Measurements from ENCODE around the gene SFTPA1. TPM values are rescaled to one million over a fixed set of nuclear protein-coding genes. Genes with fewer than 3 reads are reported as not detected.

SFTPA1 gene
- total RNA-seq, 1 experiment from 2014 or later: not detected

GRCh38 chr10:79562135-79562756, 48.5 kb upstream of the SFTPA1 start:
- no peak overlapping the region for H4K8ac ChIP-seq (replicated peaks; ENCODE audit: insufficient read length, low read depth, low read length)
- H3K9me3 ChIP-seq (ENCODE audit: control insufficient read depth, low read depth, low read length): no peaks in the 10 kb centered on the region
- no peak overlapping the region for H3K27ac Mint-ChIP-seq
- peak; percentile 96 for TF ChIP-seq CTCF (conservative IDR thresholded peaks at IDR 0.05)
- H2AK5ac ChIP-seq (ENCODE audit: insufficient read length, low read length): no peak overlapping the region
- no peak overlapping the region for H2BK5ac ChIP-seq (ENCODE audit: insufficient read length, low read length)
- H3K36me3 Mint-ChIP-seq (ENCODE audit: insufficient read depth in 1 of 3, low read depth in 3 of 3): no peaks in the 10 kb centered on the region
- no peaks in the 10 kb centered on the region for H3K79me1 ChIP-seq (ENCODE audit: insufficient read depth, low read depth, low read length, poor library complexity, severe bottlenecking)
- H3K27me3 ChIP-seq (ENCODE audit: insufficient read depth, low read length): no peaks in the 10 kb centered on the region
- H3K4ac ChIP-seq (ENCODE audit: low read depth, low read length): no peak overlapping the region
- no peaks in the 10 kb centered on the region for H4K20me1 ChIP-seq (ENCODE audit: control insufficient read depth, insufficient read depth, insufficient read length)
- H3T11ph ChIP-seq (ENCODE audit: low read length): no peak overlapping the region
- H3K79me2 ChIP-seq (ENCODE audit: insufficient read depth, low read length): no peaks in the 10 kb centered on the region
- H2BK120ac ChIP-seq (ENCODE audit: low read depth, low read length, poor library complexity, severe bottlenecking): no peak overlapping the region
- peak overlapping the region; percentile 5 for H3K4me2 ChIP-seq (ENCODE audit: insufficient read depth, insufficient read length, low read length)
- peaks cover 31% of the 10 kb centered on the region for H3K27me3 Mint-ChIP-seq (ENCODE audit: low read depth)
- H3K27ac ChIP-seq (ENCODE audit: insufficient read length, low read depth, low read length): no peak overlapping the region
- H3K18ac ChIP-seq (ENCODE audit: insufficient read length, low read depth, low read length): no peak overlapping the region
- no peak overlapping the region for H4K91ac ChIP-seq (ENCODE audit: insufficient read length, low read depth, low read length)
- DNase-seq: peak; percentile 78
- H2BK12ac ChIP-seq (ENCODE audit: insufficient read length, low read depth, low read length): no peak overlapping the region
- H3K14ac ChIP-seq (ENCODE audit: insufficient read depth, low read length): no peak overlapping the region
- no peak overlapping the region for H2BK15ac ChIP-seq (ENCODE audit: low read depth, low read length)
- H3K9me3 Mint-ChIP-seq: no peaks in the 10 kb centered on the region; a peak in 2 of 5 replicates
- H3K23ac ChIP-seq (ENCODE audit: insufficient read length, low read depth, low read length): no peak overlapping the region
- no peak overlapping the region for H3K56ac ChIP-seq (ENCODE audit: insufficient read length, low read depth, low read length)
- peak overlapping the region; percentile 49 to 55 for H3K4me3 Mint-ChIP-seq
- no peaks in the 10 kb centered on the region for H3K4me1 ChIP-seq (ENCODE audit: insufficient read depth, low read length)
- H4K5ac ChIP-seq (ENCODE audit: insufficient read length, low read depth, low read length): no peak overlapping the region
- no CpG with 5 or more reads among the region's 17 CpGs for WGBS (ENCODE audit: extremely low coverage, insufficient read length, low lambda C conversion rate)
- no peak overlapping the region for H3K9ac ChIP-seq (ENCODE audit: extremely low read depth, insufficient read length, low read length)
- H2AFZ ChIP-seq (ENCODE audit: low read length): no peak overlapping the region
- H3K23me2 ChIP-seq (ENCODE audit: insufficient read length, low read depth, low read length, poor library complexity, severe bottlenecking): no peaks in the 10 kb centered on the region
- peaks cover 8 to 9% of the 10 kb centered on the region in 2 experiments for H3K4me1 Mint-ChIP-seq
- H2BK20ac ChIP-seq (ENCODE audit: low read depth, low read length, poor library complexity, severe bottlenecking): no peak overlapping the region
